IMR-90 (cell line): ENCODE results near the gene RNF17. TPM values are rescaled to one million over a fixed set of nuclear protein-coding genes. Genes with fewer than 3 reads are reported as not detected.

Experiments used
- ATAC-seq: fragments of 200-7000 bp; cut with Tn5 transposase; 2 replicates; pipeline ENCODE4 v1.9.1; 2020; ENCODE audit warnings: low read depth, mild to moderate bottlenecking, moderate library complexity
- BruUV-seq: library from RNA; stranded (reverse); fragments of 400-500 nt; replicated peaks from 2 replicates; lab custom pipeline; 2021; lab: Mats Ljungman, UMichigan
- CTCF ChIA-PET: fragments of 300-600 bp; formaldehyde crosslinking; extraction: SDS; loops from one replicate; lab custom pipeline; 2021; ENCODE audit warnings: antibody characterized with exemption; lab: Yijun Ruan, JAX
- POLR2A ChIA-PET: fragments of 300-600 bp; sonication (Branson Sonifier 250); formaldehyde crosslinking; loops from one replicate; lab custom pipeline; 2022; ENCODE audit warnings: antibody characterized with exemption; ENCODE audit not compliant: unreplicated experiment; lab: Charles Lee
- DNase-seq: peaks from one replicate; pipeline ENCODE4 v3.0.0; 2013
- H2AFZ ChIP-seq: replicated peaks from 2 replicates; pipeline ENCODE3; 2013; ENCODE audit warnings: low read length, mild to moderate bottlenecking; ENCODE audit not compliant: poor library complexity
- H2AK5ac ChIP-seq: 2 replicates; pipeline ENCODE4 v1.6.1; 2013; ENCODE audit warnings: low read depth, low read length, inconsistent platforms
- H2AK9ac ChIP-seq: replicated peaks from 2 replicates; pipeline ENCODE3; 2013; ENCODE audit warnings: mild to moderate bottlenecking, low read depth, low read length, moderate library complexity; ENCODE audit not compliant: poor library complexity
- H2BK120ac ChIP-seq: 2 replicates; pipeline ENCODE4 v1.6.1; 2013; ENCODE audit warnings: low read depth, low read length, inconsistent platforms
- H2BK15ac ChIP-seq: 3 replicates; pipeline ENCODE4 v1.6.1; 2013; ENCODE audit warnings: low read depth, low read length, inconsistent platforms
- H2BK20ac ChIP-seq: 2 replicates; pipeline ENCODE4 v1.6.1; 2013; ENCODE audit warnings: low read depth, mild to moderate bottlenecking, inconsistent platforms, low read length, moderate library complexity
- H2BK5ac ChIP-seq: 2 replicates; pipeline ENCODE4 v1.6.1; 2013; ENCODE audit warnings: mild to moderate bottlenecking, low read depth, low read length, inconsistent platforms; ENCODE audit not compliant: poor library complexity, severe bottlenecking
- H3K14ac ChIP-seq: replicated peaks from 2 replicates; pipeline ENCODE4 v1.6.1; 2013; ENCODE audit warnings: low read depth, low read length, inconsistent platforms
- H3K18ac ChIP-seq: 2 replicates; pipeline ENCODE4 v1.6.1; 2013; ENCODE audit warnings: low read depth, low read length, control low read depth
- H3K23ac ChIP-seq: 2 replicates; pipeline ENCODE4 v1.6.1; 2013; ENCODE audit warnings: low read depth, low read length, inconsistent platforms
- H3K27ac ChIP-seq: 2 replicates; pipeline ENCODE4 v1.5.1; 2013; ENCODE audit warnings: mild to moderate bottlenecking, control low read depth, low read length; ENCODE audit not compliant: insufficient read depth
- H3K27me3 ChIP-seq: 2 replicates; pipeline ENCODE4 v1.6.1; 2013; ENCODE audit warnings: low read length; ENCODE audit not compliant: control insufficient read depth, insufficient read depth
- H3K36me3 ChIP-seq: 2 replicates; pipeline ENCODE4 v1.6.1; 2013; ENCODE audit warnings: low read length, mixed read lengths; ENCODE audit not compliant: control insufficient read depth, insufficient read depth
- H3K4ac ChIP-seq: 2 replicates; pipeline ENCODE4 v1.6.1; 2013; ENCODE audit warnings: low read depth, low read length, inconsistent platforms
- H3K4me1 ChIP-seq: 2 replicates; pipeline ENCODE4 v1.6.1; 2013; ENCODE audit warnings: low read length, mixed read lengths; ENCODE audit not compliant: control insufficient read depth, insufficient read depth
- H3K4me2 ChIP-seq: 2 replicates; pipeline ENCODE4 v1.6.1; 2013; ENCODE audit warnings: low read depth, mild to moderate bottlenecking, control low read depth, low read length, moderate library complexity
- H3K4me3 ChIP-seq: 2 replicates; pipeline ENCODE4 v1.5.1; 2013; ENCODE audit warnings: low read depth, mild to moderate bottlenecking, control low read depth, low read length, moderate library complexity; ENCODE audit not compliant: insufficient read depth
- H3K56ac ChIP-seq: 2 replicates; pipeline ENCODE4 v1.6.1; 2013; ENCODE audit warnings: low read length, inconsistent platforms; ENCODE audit not compliant: insufficient read depth; ENCODE audit errors: extremely low read depth
- H3K79me1 ChIP-seq, 2 experiments: 2 replicates each; pipeline ENCODE4 v1.6.1; 2013; ENCODE audit warnings: low read length in 2 of 2, inconsistent platforms in 1 of 2, low read depth in 1 of 2
- H3K9ac ChIP-seq: 2 replicates; pipeline ENCODE4 v1.6.1; 2013; ENCODE audit warnings: low read depth, low read length, control low read depth
- H3K9me1 ChIP-seq: 2 replicates; pipeline ENCODE4 v1.6.1; 2013; ENCODE audit warnings: low read length, inconsistent platforms; ENCODE audit not compliant: insufficient read depth
- H3K9me3 ChIP-seq: 2 replicates; pipeline ENCODE4 v1.6.1; 2013; ENCODE audit warnings: low read length; ENCODE audit not compliant: control insufficient read depth, insufficient read depth
- H4K20me1 ChIP-seq: 2 replicates; pipeline ENCODE4 v1.6.1; 2013; ENCODE audit warnings: low read length, inconsistent platforms; ENCODE audit not compliant: insufficient read depth
- H4K5ac ChIP-seq: 2 replicates; pipeline ENCODE4 v1.6.1; 2013; ENCODE audit warnings: mild to moderate bottlenecking, low read depth, low read length, control low read depth
- H4K8ac ChIP-seq, 2 experiments: 2 replicates each; pipeline ENCODE4 v1.6.1; 2013; ENCODE audit warnings: low read depth in 2 of 2, low read length in 2 of 2, control low read depth in 1 of 2, inconsistent platforms in 1 of 2
- H4K91ac ChIP-seq: 2 replicates; pipeline ENCODE4 v1.6.1; 2013; ENCODE audit warnings: low read depth, low read length, inconsistent platforms; ENCODE audit not compliant: insufficient read depth
- MAFK ChIP-seq: IDR thresholded peaks from 2 replicates; pipeline ENCODE4 v1.6.1; 2012; ENCODE audit warnings: low read depth, low read length, improper control_type of control experiment
- WGBS, 2 experiments: methylation state at CpG; one replicate each; pipeline versions ENCODE4 v1.1.5 to v1.1.7; 2013; ENCODE audit warnings: missing lambda C conversion rate in 2 of 2; ENCODE audit not compliant: insufficient read length in 1 of 2; ENCODE audit errors: extremely low coverage in 2 of 2; 5-methylcytosine and 5-hydroxymethylcytosine counted together
- dilution Hi-C: fragments of 300-500 bp; cut with HindIII; formaldehyde crosslinking; loops from one replicate; pipeline ENCODE4 v1.14.3; 2018; ENCODE audit warnings: low sequenced_read_pairs; ENCODE audit not compliant: unreplicated experiment
- in situ Hi-C: fragments of 300-500 bp; cut with MboI; formaldehyde crosslinking; loops from 3 replicates; pipeline ENCODE4 v1.14.3; 2019; ENCODE audit warnings: low sequenced_read_pairs, inconsistent platforms, mixed read lengths
- intact Hi-C: fragments of 100-400 bp; cut with micrococcal nuclease; formaldehyde crosslinking; loops from 2 replicates; pipeline ENCODE4 v1.10.0; 2022
- polyA plus RNA-seq, 3 experiments: library from polyadenylated mRNA; depleted of rRNA; stranded (reverse); fragments of >200 nt; gene quantifications; 2 replicates each; pipeline ENCODE4 v1.2.3, GENCODE V29; 2012; ENCODE audit warnings: low replicate concordance in 1 of 3
- total RNA-seq: library from RNA; depleted of rRNA; stranded (reverse); fragments of >200 nt; gene quantifications from 2 replicates; pipeline ENCODE4 v1.2.3, GENCODE V29; 2012

The RNF17 gene
- total and polyA plus RNA-seq, 2 of the 4 experiments (the other 2 are of a cell fraction): 0.03 to 0.18 TPM

DNA sequence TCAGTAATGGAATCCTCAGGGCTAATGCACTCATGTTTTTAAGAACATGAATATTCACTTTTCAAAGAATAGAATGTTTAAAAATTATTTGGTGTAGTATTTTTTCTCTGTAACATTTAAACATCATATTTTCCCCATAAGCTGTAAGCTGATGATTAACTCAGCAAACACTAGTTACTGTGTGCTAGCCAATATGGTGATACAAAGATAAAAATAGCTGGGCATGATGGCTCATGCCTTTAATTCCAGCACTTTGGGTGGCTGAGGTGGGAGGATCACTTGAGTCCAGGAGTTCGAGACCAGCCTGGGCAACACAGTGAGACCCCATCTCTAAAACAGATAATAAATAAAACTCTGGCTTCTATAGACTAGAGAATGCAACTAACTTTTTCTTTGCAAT, 13.2 kb downstream of the RNF17 start:
- no peak overlapping the region for H2AK5ac ChIP-seq
- no peaks in the 10 kb centered on the region for H3K79me1 ChIP-seq
- H3K27ac ChIP-seq: no peak overlapping the region
- no peaks in the 10 kb centered on the region for H3K9me3 ChIP-seq
- no peaks in the 10 kb centered on the region for H3K36me3 ChIP-seq
- H3K23ac ChIP-seq: no peak overlapping the region
- no peak overlapping the region for H3K4ac ChIP-seq
- H3K18ac ChIP-seq: no peak overlapping the region
- no peak for TF ChIP-seq MAFK
- H2BK15ac ChIP-seq: no peak overlapping the region
- CTCF ChIA-PET: no interaction called here
- intact Hi-C loops: no loop called here
- no peak for DNase-seq
- no peak overlapping the region for H3K4me3 ChIP-seq
- no TSS peak for BruUV-seq
- ATAC-seq: no peak
- no CpG with 5 or more reads among the region's 1 CpG for WGBS, 2 experiments
- H4K91ac ChIP-seq: no peak overlapping the region
- H2BK20ac ChIP-seq: no peak overlapping the region
- no peak overlapping the region for H2BK5ac ChIP-seq
- H4K20me1 ChIP-seq: no peaks in the 10 kb centered on the region
- POLR2A ChIA-PET: no interaction called here
- H3K56ac ChIP-seq: no peak overlapping the region; the same call in 1 of the 2 replicates
- no peak overlapping the region for H2BK120ac ChIP-seq
- no peaks in the 10 kb centered on the region for H3K9me1 ChIP-seq
- no peaks in the 10 kb centered on the region for H3K27me3 ChIP-seq
- H2AFZ ChIP-seq: no peak overlapping the region
- H4K5ac ChIP-seq: no peak overlapping the region
- H3K4me1 ChIP-seq: no peaks in the 10 kb centered on the region
- no peak overlapping the region for H3K4me2 ChIP-seq
- no peak overlapping the region for H3K14ac ChIP-seq
- no peak overlapping the region for H4K8ac ChIP-seq
- dilution Hi-C loops: no loop called here
- H2AK9ac ChIP-seq: no peak overlapping the region
- H3K9ac ChIP-seq: no peak overlapping the region
- in situ Hi-C loops: no loop called here
